H7 (cell line): ENCODE results near the gene AMBP. TPM values are rescaled to one million over a fixed set of nuclear protein-coding genes. Genes with fewer than 3 reads are reported as not detected.
A peak's percentile ranks its signal among the peaks of the same experiment; 100 is the strongest.

Experiments used
- DNase-seq: peaks from one replicate; pipeline ENCODE4 v3.0.0; 2012
- H3K27me3 ChIP-seq: 2 replicates; pipeline ENCODE4 v1.6.0; 2011; ENCODE audit warnings: mild to moderate bottlenecking, low read length; ENCODE audit not compliant: control insufficient read depth, insufficient read depth
- H3K36me3 ChIP-seq: replicated peaks from 2 replicates; pipeline ENCODE4 v1.5.1; 2011; ENCODE audit warnings: low read length; ENCODE audit not compliant: control insufficient read depth, insufficient read depth
- H3K4me3 ChIP-seq: 2 replicates; pipeline ENCODE4 v1.5.1; 2011; ENCODE audit warnings: low read depth, mild to moderate bottlenecking, control low read depth, low read length, moderate library complexity; ENCODE audit not compliant: insufficient read depth
- total RNA-seq: library from RNA; depleted of rRNA; stranded (reverse); fragments of >200 nt; shearing (Covaris generic); gene quantifications from 2 replicates; pipeline ENCODE4 v1.2.3, GENCODE V29; 2014

The AMBP gene
- total RNA-seq, 1 experiment from 2014 or later: 1.6 TPM

GRCh38 chr9:114100536-114100935, 22.4 kb upstream of the AMBP start:
- H3K27me3 ChIP-seq: peaks cover 32% of the 10 kb centered on the region
- no peak for DNase-seq
- no peaks in the 10 kb centered on the region for H3K36me3 ChIP-seq
- H3K4me3 ChIP-seq: no peak overlapping the region

GRCh38 chr9:114099669-114100270, 21.7 kb upstream of the AMBP start:
- H3K27me3 ChIP-seq: peaks cover 32% of the 10 kb centered on the region
- no peak for DNase-seq
- H3K4me3 ChIP-seq: no peak overlapping the region
- no peaks in the 10 kb centered on the region for H3K36me3 ChIP-seq

GRCh38 chr9:114098936-114099668, 21.0 kb upstream of the AMBP start, which contains the start of gene KIF12:
KIF12 (minus strand) TSS chr9:114099292; CDS start chr9:114099276, 16 bp downstream.
- Histone ChIP-seq H3K4me3 (peak within 1 kb of the TSS; percentile 62), H3K27me3 (peaks cover 32% of the 10 kb centered on the region), H3K36me3 (no peaks in the 10 kb centered on the region)
- no peak for DNase-seq

- peak; percentile 99 for DNase-seq
- Histone ChIP-seq H3K36me3 (no peaks in the 10 kb centered on the region), H3K4me3 (peak overlapping the region; percentile 62), H3K27me3 (peaks cover 32% of the 10 kb centered on the region)
Measured at GRCh38 chr9:114098021-114098935, 20.2 kb upstream of the AMBP start.

GRCh38 chr9:114097613-114098020, 19.5 kb upstream of the AMBP start:
- DNase-seq: no peak
- Histone ChIP-seq H3K27me3 (peaks cover 32% of the 10 kb centered on the region), H3K4me3 (peak overlapping the region; percentile 61), H3K36me3 (no peaks in the 10 kb centered on the region)

GRCh38 chr9:114096866-114097612, 18.9 kb upstream of the AMBP start:
- no peak overlapping the region for H3K4me3 ChIP-seq

GRCh38 chr9:114096041-114096511, 18.0 kb upstream of the AMBP start:
- DNase-seq: peak; percentile 79
- Histone ChIP-seq H3K4me3 (no peak overlapping the region), H3K27me3 (peaks cover 32% of the 10 kb centered on the region), H3K36me3 (no peaks in the 10 kb centered on the region)

More at GRCh38 chr9:114096866-114097612, 18.9 kb upstream of the AMBP start:
- peaks cover 32% of the 10 kb centered on the region for H3K27me3 ChIP-seq
- DNase-seq: no peak
- H3K36me3 ChIP-seq: no peaks in the 10 kb centered on the region

- no peak for DNase-seq
Measured at GRCh38 chr9:114094971-114095370, 16.9 kb upstream of the AMBP start.

GRCh38 chr9:114093761-114094505, 15.8 kb upstream of the AMBP start:
- no peak for DNase-seq
- Histone ChIP-seq H3K27me3 (peaks cover 17% of the 10 kb centered on the region), H3K36me3 (no peaks in the 10 kb centered on the region), H3K4me3 (no peak overlapping the region)

More at GRCh38 chr9:114094971-114095370, 16.9 kb upstream of the AMBP start:
- H3K4me3 ChIP-seq: no peak overlapping the region
- peaks cover 27% of the 10 kb centered on the region for H3K27me3 ChIP-seq
- H3K36me3 ChIP-seq: no peaks in the 10 kb centered on the region

- Histone ChIP-seq H3K4me3 (no peak overlapping the region), H3K27me3 (peaks cover 14% of the 10 kb centered on the region), H3K36me3 (no peaks in the 10 kb centered on the region)
- DNase-seq: no peak
Measured at GRCh38 chr9:114093031-114093471, 15.0 kb upstream of the AMBP start.

- Histone ChIP-seq H3K36me3 (no peaks in the 10 kb centered on the region), H3K4me3 (no peak overlapping the region), H3K27me3 (peaks cover 7% of the 10 kb centered on the region)
- no peak for DNase-seq
Measured at GRCh38 chr9:114092336-114092735, 14.2 kb upstream of the AMBP start.

GRCh38 chr9:114091711-114092110, 13.6 kb upstream of the AMBP start:
- Histone ChIP-seq H3K4me3 (no peak overlapping the region), H3K36me3 (no peaks in the 10 kb centered on the region), H3K27me3 (peaks cover 2% of the 10 kb centered on the region)
- DNase-seq: no peak

- Histone ChIP-seq H3K27me3 (no peaks in the 10 kb centered on the region; the same call in 1 of the 2 replicates), H3K4me3 (no peak overlapping the region), H3K36me3 (no peaks in the 10 kb centered on the region)
- DNase-seq: no peak
Measured at GRCh38 chr9:114090798-114091197, 12.7 kb upstream of the AMBP start.
